ENCODE measurements around the gene PNLIPRP2.

The PNLIPRP2 gene

GRCh38 chr10:116620423-116621400 lies at the start of gene PNLIPRP2:
TSS of gene PNLIPRP2 (plus strand) at chr10:116620953.
- no peak for DNase-seq

DNA sequence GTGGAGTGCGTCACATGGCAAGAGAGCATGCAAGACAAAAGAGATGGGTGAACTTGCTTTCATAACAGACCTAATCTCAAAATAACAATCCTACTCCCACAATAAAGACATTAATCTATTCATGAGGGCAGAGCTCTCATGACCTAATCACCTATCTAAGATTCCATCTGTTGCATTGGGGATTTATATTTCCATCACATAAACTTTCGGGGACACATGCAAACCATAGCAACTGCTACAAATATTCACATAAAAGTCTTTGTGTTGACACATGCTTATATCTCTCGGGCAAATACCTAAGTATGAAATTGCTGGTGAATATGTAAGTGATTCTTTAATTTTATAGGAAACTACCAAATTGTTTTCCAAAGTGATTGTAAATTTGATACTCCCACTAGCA lies 46.0 kb upstream of the PNLIPRP2 start:
- no peak for DNase-seq

GRCh38 chr10:116587878-116588591 lies 32.7 kb upstream of the PNLIPRP2 start:
- no peak for DNase-seq

GRCh38 chr10:116588995-116589394 lies 31.8 kb upstream of the PNLIPRP2 start:
- no peak for DNase-seq

- DNase-seq = no peak
Measured at GRCh38 chr10:116589926-116590325, 30.8 kb upstream of the PNLIPRP2 start.

DNA sequence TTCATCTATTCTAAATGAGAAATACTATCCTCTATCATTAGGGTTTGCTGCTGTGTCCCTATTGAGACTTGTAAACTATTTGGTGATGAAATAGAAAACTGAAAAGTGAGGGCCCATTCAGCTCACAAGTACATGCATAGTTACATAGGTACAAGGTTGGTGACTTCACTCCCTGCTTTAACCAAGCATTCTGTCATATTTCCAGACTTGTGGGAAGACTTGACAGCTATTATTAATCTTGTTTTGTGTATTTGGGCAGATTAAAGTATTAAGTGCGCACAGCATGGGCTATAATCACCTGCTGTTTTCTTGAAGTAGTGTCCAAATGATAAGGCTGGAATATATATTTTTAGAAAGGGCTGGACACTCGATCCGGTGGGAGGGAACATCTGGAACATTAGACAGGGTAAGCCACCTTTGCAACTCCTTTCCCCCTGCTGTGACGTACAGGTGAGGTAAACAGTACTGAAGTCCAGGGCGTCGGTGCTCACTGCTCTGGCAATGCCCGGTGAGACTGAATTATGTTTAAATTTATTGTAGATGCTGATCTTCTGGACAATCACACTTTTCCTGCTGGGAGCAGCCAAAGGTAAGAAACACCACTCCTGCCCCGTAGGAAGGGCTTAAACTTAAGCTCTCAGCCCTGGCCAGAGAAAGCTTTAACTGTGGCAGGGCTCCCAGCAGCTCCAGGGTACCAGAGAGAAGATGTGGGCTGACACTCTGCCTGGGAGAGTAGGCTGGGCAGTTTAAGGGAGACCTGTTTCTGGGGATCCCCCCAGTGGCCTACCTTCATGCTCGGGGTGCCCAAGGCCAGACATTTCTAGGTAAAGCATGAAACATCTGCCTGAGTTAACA lies 29.9 kb upstream of the PNLIPRP2 start, which contains the start of gene PNLIPRP1:
Gene PNLIPRP1, plus strand, starts transcription at position 370 of the 855 bp plus-strand sequence. Its CDS starts 171 bp downstream, at position 541.
- no peak for DNase-seq

DNA sequence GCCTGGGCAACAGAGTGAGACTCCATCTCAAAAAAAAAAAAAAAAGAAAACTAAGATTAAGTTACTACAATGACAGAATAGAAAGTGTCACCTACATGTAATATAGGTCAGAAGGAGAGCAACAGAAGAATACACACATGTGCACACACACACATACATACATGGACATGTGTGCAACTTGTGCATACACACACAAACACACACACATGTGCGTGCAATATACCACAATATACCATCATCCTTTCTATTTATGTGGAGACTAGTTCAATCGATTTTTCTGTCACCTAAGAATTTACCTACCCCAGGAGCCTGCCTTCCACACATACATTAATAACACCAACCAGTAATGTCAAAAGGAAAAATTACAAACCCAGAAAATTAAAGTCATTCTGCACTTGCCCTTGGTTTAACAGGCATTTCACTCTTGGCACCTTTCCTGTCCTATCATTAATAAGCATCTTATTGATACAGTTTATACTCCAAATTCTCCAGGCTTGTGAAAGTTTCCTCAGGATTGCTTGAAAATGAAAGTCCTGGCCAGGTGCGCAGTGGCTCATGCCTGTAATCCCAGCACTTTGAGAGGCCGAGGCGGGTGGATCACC lies 27.5 kb upstream of the PNLIPRP2 start:
- no peak for DNase-seq

- DNase-seq = no peak
Measured at GRCh38 chr10:116594525-116595035, 26.2 kb upstream of the PNLIPRP2 start.

- DNase-seq = no peak
Measured at GRCh38 chr10:116596062-116596461, 24.7 kb upstream of the PNLIPRP2 start.

DNA sequence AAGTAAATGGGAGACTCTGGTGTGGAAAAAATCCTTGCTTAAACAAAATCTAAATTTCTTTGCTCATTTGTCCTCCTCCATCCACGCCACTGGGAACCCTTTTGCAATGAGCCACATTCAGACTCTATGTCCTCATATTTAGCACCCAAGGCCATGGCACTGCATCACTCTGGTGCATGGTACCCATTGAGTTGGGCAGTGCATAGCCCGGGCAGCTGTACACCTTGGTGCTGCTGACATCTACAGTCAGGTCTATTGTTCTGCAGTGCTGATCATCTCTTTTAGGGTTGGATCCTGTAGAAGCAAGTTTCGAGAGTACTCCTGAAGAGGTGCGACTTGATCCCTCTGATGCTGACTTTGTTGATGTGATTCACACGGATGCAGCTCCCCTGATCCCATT lies 23.2 kb upstream of the PNLIPRP2 start:
- DNase-seq = no peak

- DNase-seq = no peak
Measured at GRCh38 chr10:116598329-116598728, 22.4 kb upstream of the PNLIPRP2 start.

DNA sequence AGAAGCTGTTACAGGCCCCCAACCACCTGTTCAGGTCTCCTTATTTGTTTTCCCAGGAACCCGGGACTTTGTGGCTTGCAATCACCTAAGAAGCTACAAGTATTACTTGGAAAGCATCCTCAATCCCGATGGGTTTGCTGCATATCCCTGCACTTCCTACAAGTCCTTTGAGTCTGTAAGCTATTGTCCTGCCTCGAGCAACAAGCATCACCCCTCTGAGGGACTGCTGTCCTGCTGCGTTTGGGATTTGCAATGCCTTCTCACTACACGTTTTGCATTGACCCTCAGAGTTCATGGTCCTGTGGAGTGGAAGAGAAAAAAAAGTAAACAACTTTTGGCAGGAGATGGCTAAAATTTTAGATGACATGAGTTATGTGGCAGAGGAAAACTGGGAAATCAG lies 20.8 kb upstream of the PNLIPRP2 start:
- no peak for DNase-seq

- DNase-seq = no peak
Measured at GRCh38 chr10:116602648-116603400, 17.9 kb upstream of the PNLIPRP2 start.

DNA sequence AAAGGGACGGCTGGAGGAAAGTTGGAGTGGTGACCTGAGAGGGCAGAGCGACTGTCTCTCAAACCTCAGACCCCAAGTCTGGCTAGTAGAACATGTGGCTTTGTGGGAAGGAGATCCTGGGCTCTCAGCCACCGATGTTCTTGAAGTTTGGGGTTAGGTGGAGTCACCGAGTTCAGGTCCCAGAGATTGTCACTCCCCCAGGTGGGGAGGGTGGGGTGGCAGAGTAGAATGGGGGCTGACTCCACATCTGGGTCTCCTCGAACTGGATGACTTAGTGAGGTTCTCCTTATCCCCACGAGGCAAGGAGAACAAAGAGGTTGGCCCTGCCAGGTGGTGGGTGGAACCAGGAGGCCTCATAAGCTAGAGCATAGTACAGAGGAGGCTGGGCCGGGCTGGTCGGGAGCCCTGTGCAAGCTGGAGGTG lies 14.7 kb upstream of the PNLIPRP2 start:
- DNase-seq = no peak

DNA sequence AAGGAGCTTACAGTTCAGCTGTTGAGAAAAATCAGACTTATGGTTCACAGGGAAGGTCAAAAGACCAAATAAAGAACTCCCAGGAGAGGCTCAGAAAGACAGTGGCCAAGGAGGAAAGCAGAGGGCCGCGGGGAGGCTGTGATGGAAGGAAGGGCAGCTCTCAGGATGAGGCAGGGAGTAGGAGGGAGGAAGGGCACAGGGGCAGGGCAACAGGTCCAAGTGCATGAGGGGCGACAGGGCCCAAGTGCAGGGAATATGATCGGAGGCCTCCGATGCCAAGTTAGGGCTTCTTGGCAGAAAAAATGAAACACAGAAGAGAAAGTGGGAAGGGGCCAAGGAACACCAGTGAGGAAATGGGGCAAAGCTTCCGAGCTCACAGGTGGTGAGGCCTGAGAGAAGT lies 13.4 kb upstream of the PNLIPRP2 start:
- no peak for DNase-seq

DNA sequence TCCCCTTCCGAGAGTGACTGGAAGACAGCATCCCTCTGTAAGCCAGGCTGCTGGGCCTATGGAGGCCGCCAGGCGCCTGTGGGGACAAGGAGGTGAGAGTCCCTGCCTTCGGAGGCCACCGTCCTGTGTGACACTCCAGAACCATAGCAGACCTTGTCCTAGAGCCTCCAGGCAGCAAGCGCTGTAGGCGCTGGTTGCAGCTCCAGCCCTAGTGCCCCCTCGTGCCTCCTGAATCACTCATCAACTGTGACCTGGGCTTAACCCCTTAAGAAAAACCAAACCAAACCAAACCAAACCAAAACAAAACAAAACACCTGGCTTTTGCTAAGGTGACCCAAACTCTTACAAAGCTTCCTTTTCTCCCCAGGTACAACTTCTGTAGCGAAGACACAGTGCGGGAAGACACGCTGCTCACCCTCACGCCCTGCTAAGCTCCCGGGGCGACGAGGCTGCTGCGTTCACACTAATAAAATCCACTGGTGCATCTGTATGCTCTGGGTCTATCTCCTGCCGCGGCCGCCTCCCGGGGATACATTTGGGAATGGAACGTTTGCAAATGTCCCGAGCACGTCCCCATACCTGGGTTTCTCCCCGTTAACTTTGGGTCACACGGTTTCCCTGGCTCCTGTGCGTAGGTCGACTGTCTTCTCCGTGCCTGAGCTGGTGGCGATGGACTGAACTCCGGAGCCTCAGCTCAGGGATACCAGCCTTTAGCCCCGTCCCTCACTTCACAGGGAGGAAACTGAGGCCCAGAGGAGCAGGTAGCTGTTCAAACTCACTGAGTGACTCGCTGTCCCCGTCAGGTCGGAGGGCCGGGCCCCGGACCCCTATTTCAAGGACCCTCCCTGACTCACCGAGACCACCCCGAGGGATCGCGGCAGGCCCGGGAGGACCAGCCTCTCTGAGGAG lies 11.8 kb upstream of the PNLIPRP2 start:
- no peak for DNase-seq

DNA sequence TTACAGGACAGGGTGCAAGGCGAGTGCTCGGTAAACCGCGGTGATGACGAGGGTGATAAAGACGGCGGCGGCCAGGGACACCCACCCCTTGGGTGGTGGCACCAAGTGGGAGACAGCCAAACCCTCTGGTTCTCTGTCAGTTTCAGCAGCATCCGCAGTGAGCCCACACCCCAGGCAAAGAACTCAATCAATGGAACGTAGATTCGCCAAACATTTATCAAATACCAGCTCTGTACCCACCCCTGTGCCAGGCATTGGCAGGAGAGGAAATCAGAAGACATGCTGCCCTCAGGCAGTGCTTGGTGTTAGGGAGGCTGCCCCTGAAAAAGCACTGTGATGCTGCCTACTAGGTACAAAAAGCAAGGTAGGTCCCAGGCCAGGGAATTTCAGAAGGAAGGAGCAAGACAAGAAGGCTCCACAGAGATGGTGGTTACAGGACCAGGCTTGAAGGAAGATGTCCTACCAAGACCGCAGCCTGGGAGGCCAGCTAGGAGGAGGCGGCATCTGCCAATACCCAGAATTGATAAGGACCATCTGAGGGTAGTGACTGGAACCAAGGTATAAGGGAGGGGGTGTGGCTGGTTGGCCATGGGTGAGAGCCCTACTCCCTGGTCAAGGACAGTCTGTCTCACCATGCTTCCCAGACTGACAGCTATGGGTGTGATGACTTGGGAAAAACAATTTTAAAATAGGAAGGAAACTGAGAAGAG lies 10.2 kb upstream of the PNLIPRP2 start:
- DNase-seq = no peak

GRCh38 chr10:116611153-116611545 lies 9.6 kb upstream of the PNLIPRP2 start:
- no peak for DNase-seq

DNA sequence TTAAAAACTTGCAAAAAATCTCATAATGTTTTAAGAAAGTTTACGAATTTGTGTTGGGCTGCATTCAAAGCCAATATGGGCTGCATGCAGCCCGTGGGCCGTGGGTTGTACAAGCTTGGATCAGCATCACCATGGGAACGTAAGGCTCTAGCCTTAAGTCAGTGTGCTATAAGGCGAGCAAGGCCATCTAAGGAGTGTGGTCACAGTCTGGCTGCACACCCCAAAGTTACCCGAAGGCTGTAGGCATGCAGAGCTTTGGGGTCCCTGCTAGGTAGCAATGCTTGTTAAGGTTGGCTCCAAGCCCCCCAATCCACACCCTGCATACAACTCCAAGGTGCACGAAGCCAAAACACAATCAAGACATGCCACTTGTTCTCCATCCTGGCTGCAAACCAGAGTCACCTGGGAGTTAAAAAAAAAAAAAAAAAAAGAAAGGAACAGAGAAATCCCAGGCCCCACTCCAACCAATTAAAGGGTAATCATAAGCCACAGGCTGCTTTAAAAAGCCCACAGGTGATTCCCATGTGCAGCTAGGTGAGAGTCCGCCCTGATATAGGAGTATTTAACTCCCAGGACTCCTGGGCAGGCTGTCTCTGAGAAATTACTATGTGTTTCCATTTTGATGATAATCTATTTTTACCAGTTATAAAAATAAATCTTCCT lies 8.5 kb upstream of the PNLIPRP2 start:
- no peak for DNase-seq

All from activated naive CD4-positive, alpha-beta T cell treated with Interleukin-2 at 50 U/mL for 16 hours (primary cell).